Measurements from ENCODE around the gene YWHAB. TPM values are rescaled to one million over a fixed set of nuclear protein-coding genes. Genes with fewer than 3 reads are reported as not detected.
"Not testable (repeated sequence)": the region's sequence is repeated elsewhere in the genome, so short reads cannot be mapped to it uniquely, and the experiment has no call there.

YWHAB gene
- total and polyA plus RNA-seq, 2 donors = 107 to 109 TPM

DNA sequence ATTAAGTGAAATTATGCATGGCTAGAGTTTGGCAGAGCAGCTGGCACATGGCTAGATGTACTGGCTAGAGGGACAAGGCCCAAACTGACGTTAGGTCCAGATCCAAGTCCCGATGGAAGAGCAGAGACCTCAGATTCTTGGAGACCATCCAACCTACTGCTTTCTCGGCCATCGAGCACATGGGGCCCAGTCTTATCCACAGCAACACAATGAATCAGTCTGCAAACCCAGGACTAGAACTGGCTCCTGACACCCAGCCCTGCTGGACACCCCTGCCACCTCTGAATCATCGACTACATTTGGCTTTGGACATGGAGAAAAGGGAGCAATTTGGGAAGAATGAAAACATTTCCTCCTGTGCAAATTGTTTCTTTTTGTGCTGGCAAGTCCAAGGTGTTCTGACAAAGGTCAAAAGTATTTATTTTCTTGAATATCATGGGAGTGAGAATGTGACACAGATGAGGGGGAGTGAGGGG, 23.9 kb upstream of the YWHAB start:
- DNase-seq (ENCODE audit: low read depth in 6 of 9, low spot score in 9 of 9) = no peak
- Histone ChIP-seq H3K4me3 (ENCODE audit: low read length in 2 of 2) (no peak overlapping the region), H3K27me3 (ENCODE audit: control insufficient read depth in 2 of 2, insufficient read depth in 1 of 2, low read length in 1 of 2) (peaks cover 0 to 2% of the 10 kb centered on the region in 2 donors), H3K4me1 (ENCODE audit: control insufficient read depth in 2 of 2, insufficient read depth in 2 of 2, low read length in 2 of 2) (no peaks in the 10 kb centered on the region), H3K36me3 (ENCODE audit: control insufficient read depth in 2 of 2, insufficient read depth in 2 of 2, low read length in 1 of 2) (no peaks in the 10 kb centered on the region), H3K9me3 (ENCODE audit: control insufficient read depth in 2 of 2, insufficient read depth in 1 of 2, low read length in 1 of 2) (no peaks in the 10 kb centered on the region), H3K27ac (ENCODE audit: low read depth in 1 of 2, low read length in 1 of 2) (no peak overlapping the region)
- 92% methylated on average over 5 of the region's 5 CpGs for WGBS

DNA sequence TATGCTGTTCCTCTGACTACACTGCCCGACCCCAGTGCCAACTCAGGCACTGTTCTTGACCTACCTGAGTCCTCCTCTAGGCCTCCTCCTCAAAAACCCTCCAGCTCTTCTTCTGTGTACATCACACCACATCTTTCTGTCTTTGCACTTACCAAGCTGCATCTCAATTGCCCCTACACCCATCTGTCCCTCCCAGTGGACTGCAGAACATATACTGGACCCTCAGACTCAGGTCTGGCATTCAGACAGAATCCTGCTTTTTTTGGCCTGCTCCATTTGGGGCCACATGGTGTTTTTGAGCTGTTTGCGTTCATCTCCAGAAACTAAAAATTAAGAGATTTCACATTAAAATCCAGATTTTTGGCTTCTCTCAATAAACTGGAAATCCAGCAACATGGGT, 23.2 kb upstream of the YWHAB start:
- Histone ChIP-seq H3K27ac (ENCODE audit: low read depth in 1 of 2, low read length in 1 of 2) (peak overlapping the region in 1 of 2 donors; percentile 53), H3K4me1 (ENCODE audit: control insufficient read depth in 2 of 2, insufficient read depth in 2 of 2, low read length in 2 of 2) (no peaks in the 10 kb centered on the region), H3K27me3 (ENCODE audit: control insufficient read depth in 2 of 2, insufficient read depth in 1 of 2, low read length in 1 of 2) (peaks cover 0 to 4% of the 10 kb centered on the region in 2 donors), H3K36me3 (ENCODE audit: control insufficient read depth in 2 of 2, insufficient read depth in 2 of 2, low read length in 1 of 2) (no peaks in the 10 kb centered on the region), H3K4me3 (ENCODE audit: low read length in 2 of 2) (no peak overlapping the region), H3K9me3 (ENCODE audit: control insufficient read depth in 2 of 2, insufficient read depth in 1 of 2, low read length in 1 of 2) (no peaks in the 10 kb centered on the region)
- WGBS = 94% methylated on average over 2 of the region's 2 CpGs
- no peak for DNase-seq (ENCODE audit: low read depth in 6 of 9, low spot score in 9 of 9)

GRCh38 chr20:44863365-44864084, 22.0 kb upstream of the YWHAB start:
- H3K4me1 ChIP-seq (ENCODE audit: control insufficient read depth in 2 of 2, insufficient read depth in 2 of 2, low read length in 2 of 2); DNase-seq (ENCODE audit: low read depth in 6 of 9, low spot score in 9 of 9); H3K4me3 ChIP-seq (ENCODE audit: low read length in 2 of 2); H3K27me3 ChIP-seq (ENCODE audit: control insufficient read depth in 2 of 2, insufficient read depth in 1 of 2, low read length in 1 of 2); H3K9me3 ChIP-seq (ENCODE audit: control insufficient read depth in 2 of 2, insufficient read depth in 1 of 2, low read length in 1 of 2); H3K36me3 ChIP-seq (ENCODE audit: control insufficient read depth in 2 of 2, insufficient read depth in 2 of 2, low read length in 1 of 2); H3K27ac ChIP-seq (ENCODE audit: low read depth in 1 of 2, low read length in 1 of 2): not testable (repeated sequence)
- 96% methylated on average over 4 of the region's 4 CpGs for WGBS

DNA sequence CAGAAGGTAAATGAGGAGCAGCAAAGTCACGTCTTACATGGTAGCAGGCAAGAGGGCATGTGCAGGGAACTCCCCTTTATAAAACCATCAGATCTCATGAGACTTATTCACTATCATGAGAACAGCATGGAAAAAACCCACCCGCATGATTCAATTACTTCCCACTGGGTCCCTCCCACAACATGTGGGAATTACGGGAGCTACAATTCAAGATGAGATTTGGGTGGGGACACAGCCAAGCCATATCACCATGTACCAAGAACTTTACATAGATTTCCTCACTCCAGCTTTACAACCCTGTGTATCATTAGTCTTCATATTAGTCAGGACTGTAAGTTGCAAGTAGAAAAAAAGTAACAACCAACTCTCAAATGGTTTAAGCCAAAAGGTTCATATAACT, 21.0 kb upstream of the YWHAB start:
- H3K36me3 ChIP-seq (ENCODE audit: control insufficient read depth in 2 of 2, insufficient read depth in 2 of 2, low read length in 1 of 2); H3K4me3 ChIP-seq (ENCODE audit: low read length in 2 of 2); H3K27me3 ChIP-seq (ENCODE audit: control insufficient read depth in 2 of 2, insufficient read depth in 1 of 2, low read length in 1 of 2); DNase-seq (ENCODE audit: low read depth in 6 of 9, low spot score in 9 of 9); H3K9me3 ChIP-seq (ENCODE audit: control insufficient read depth in 2 of 2, insufficient read depth in 1 of 2, low read length in 1 of 2); H3K4me1 ChIP-seq (ENCODE audit: control insufficient read depth in 2 of 2, insufficient read depth in 2 of 2, low read length in 2 of 2); H3K27ac ChIP-seq (ENCODE audit: low read depth in 1 of 2, low read length in 1 of 2): not testable (repeated sequence)
- WGBS = 96% methylated on average over 3 of the region's 3 CpGs

- H3K9me3 ChIP-seq (ENCODE audit: control insufficient read depth in 2 of 2, insufficient read depth in 1 of 2, low read length in 1 of 2) = no peaks in the 10 kb centered on the region
- peak in 1 of 9 donors; percentile 16 for DNase-seq (ENCODE audit: low read depth in 6 of 9, low spot score in 9 of 9)
- no peaks in the 10 kb centered on the region for H3K36me3 ChIP-seq (ENCODE audit: control insufficient read depth in 2 of 2, insufficient read depth in 2 of 2, low read length in 1 of 2)
- no peak overlapping the region for H3K27ac ChIP-seq (ENCODE audit: low read depth in 1 of 2, low read length in 1 of 2)
- no peak overlapping the region for H3K4me3 ChIP-seq (ENCODE audit: low read length in 2 of 2)
- H3K4me1 ChIP-seq (ENCODE audit: control insufficient read depth in 2 of 2, insufficient read depth in 2 of 2, low read length in 2 of 2) = no peaks in the 10 kb centered on the region
- peaks cover 3 to 6% of the 10 kb centered on the region in 2 donors for H3K27me3 ChIP-seq (ENCODE audit: control insufficient read depth in 2 of 2, insufficient read depth in 1 of 2, low read length in 1 of 2)
- WGBS = 56% methylated on average over 8 of the region's 8 CpGs
Observed at GRCh38 chr20:44866703-44867335, 18.7 kb upstream of the YWHAB start.

GRCh38 chr20:44869471-44869870, 16.0 kb upstream of the YWHAB start:
- DNase-seq (ENCODE audit: low read depth in 6 of 9, low spot score in 9 of 9) = no peak
- WGBS = 90% methylated on average over 5 of the region's 5 CpGs
- H3K4me3 ChIP-seq (ENCODE audit: low read length in 2 of 2) = no peak overlapping the region

DNA sequence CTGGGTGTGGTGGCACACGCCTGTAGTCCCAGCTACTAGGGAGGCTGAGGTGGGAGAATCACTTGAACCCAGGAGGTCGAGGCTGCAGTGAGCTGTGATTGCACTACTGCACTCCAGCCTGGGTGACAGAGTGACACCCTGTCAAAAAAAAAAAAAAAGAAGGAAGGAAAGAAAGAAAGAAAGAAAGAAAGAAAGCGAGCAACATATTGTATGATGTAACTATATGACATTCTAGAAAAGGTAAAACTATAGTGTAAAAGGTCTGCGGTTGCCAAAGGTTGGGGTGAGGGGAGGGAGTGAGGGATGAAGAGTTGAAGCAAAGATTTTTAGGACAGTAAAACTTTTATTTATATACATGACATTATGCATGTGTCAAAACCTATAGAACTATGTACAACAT, 3.1 kb upstream of the YWHAB start:
- not testable (repeated sequence) for H3K27ac ChIP-seq (ENCODE audit: low read depth in 1 of 2, low read length in 1 of 2); DNase-seq (ENCODE audit: low read depth in 6 of 9, low spot score in 9 of 9); H3K4me3 ChIP-seq (ENCODE audit: low read length in 2 of 2); H3K27me3 ChIP-seq (ENCODE audit: control insufficient read depth in 2 of 2, insufficient read depth in 1 of 2, low read length in 1 of 2); H3K9me3 ChIP-seq (ENCODE audit: control insufficient read depth in 2 of 2, insufficient read depth in 1 of 2, low read length in 1 of 2); H3K36me3 ChIP-seq (ENCODE audit: control insufficient read depth in 2 of 2, insufficient read depth in 2 of 2, low read length in 1 of 2)
- H3K4me1 ChIP-seq (ENCODE audit: control insufficient read depth in 2 of 2, insufficient read depth in 2 of 2, low read length in 2 of 2) = peaks cover 15 to 18% of the 10 kb centered on the region in 2 donors
- WGBS = 95% methylated on average over 4 of the region's 4 CpGs

More at GRCh38 chr20:44869471-44869870, 16.0 kb upstream of the YWHAB start:
- H3K9me3 ChIP-seq (ENCODE audit: control insufficient read depth in 2 of 2, insufficient read depth in 1 of 2, low read length in 1 of 2) = no peaks in the 10 kb centered on the region
- H3K36me3 ChIP-seq (ENCODE audit: control insufficient read depth in 2 of 2, insufficient read depth in 2 of 2, low read length in 1 of 2) = no peaks in the 10 kb centered on the region
- H3K4me1 ChIP-seq (ENCODE audit: control insufficient read depth in 2 of 2, insufficient read depth in 2 of 2, low read length in 2 of 2) = no peaks in the 10 kb centered on the region
- H3K27me3 ChIP-seq (ENCODE audit: control insufficient read depth in 2 of 2, insufficient read depth in 1 of 2, low read length in 1 of 2) = peaks cover 3 to 6% of the 10 kb centered on the region in 2 donors
- H3K27ac ChIP-seq (ENCODE audit: low read depth in 1 of 2, low read length in 1 of 2) = no peak overlapping the region

- WGBS = 95% methylated on average over 7 of the region's 7 CpGs
- H3K4me3 ChIP-seq (ENCODE audit: low read length in 2 of 2) = no peak overlapping the region
- no peaks in the 10 kb centered on the region for H3K27me3 ChIP-seq (ENCODE audit: control insufficient read depth in 2 of 2, insufficient read depth in 1 of 2, low read length in 1 of 2)
- DNase-seq (ENCODE audit: low read depth in 6 of 9, low spot score in 9 of 9) = no peak
- no peak overlapping the region for H3K27ac ChIP-seq (ENCODE audit: low read depth in 1 of 2, low read length in 1 of 2)
- H3K4me1 ChIP-seq (ENCODE audit: control insufficient read depth in 2 of 2, insufficient read depth in 2 of 2, low read length in 2 of 2) = peaks cover 18 to 20% of the 10 kb centered on the region in 2 donors
- peaks cover 0 to 1% of the 10 kb centered on the region in 2 donors for H3K9me3 ChIP-seq (ENCODE audit: control insufficient read depth in 2 of 2, insufficient read depth in 1 of 2, low read length in 1 of 2)
- peaks cover 0 to 2% of the 10 kb centered on the region in 2 donors for H3K36me3 ChIP-seq (ENCODE audit: control insufficient read depth in 2 of 2, insufficient read depth in 2 of 2, low read length in 1 of 2)
Observed at GRCh38 chr20:44883214-44883902, 2.1 kb upstream of the YWHAB start.

DNA sequence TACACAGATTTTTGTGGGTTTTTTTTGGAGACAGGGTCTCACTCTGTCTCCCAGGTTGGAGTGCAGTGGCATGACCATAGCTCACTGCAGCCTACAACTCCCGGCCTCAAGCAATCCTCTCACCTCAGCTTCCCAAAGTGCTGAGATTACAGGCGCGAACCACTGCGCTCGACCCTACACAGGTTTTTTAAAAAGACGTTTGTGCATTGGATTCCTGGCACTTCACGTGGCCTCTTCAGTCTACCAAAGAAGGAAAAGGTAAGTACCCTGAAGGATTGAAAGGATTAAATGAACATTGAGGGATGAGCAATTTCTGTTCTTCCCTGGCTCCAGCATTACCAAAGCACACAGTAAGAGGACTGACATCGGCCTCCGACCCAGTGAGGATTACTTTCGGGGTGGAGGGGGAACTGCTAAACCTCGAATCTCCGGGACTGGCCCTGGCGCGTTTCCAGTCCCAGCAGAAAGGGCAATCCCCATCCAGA, 556 bp upstream of the YWHAB start:
- DNase-seq (ENCODE audit: low read depth in 6 of 9, low spot score in 9 of 9) = peak in 2 of 9 donors; percentile 20 to 30
- peak overlapping the region; percentile 95 to 97 for H3K4me3 ChIP-seq (ENCODE audit: low read length in 2 of 2)
- H3K27me3 ChIP-seq (ENCODE audit: control insufficient read depth in 2 of 2, insufficient read depth in 1 of 2, low read length in 1 of 2) = no peaks in the 10 kb centered on the region
- H3K27ac ChIP-seq (ENCODE audit: low read depth in 1 of 2, low read length in 1 of 2) = peak overlapping the region; percentile 75 to 99
- peaks cover 0 to 2% of the 10 kb centered on the region in 2 donors for H3K36me3 ChIP-seq (ENCODE audit: control insufficient read depth in 2 of 2, insufficient read depth in 2 of 2, low read length in 1 of 2)
- peaks cover 18 to 20% of the 10 kb centered on the region in 2 donors for H3K4me1 ChIP-seq (ENCODE audit: control insufficient read depth in 2 of 2, insufficient read depth in 2 of 2, low read length in 2 of 2)
- 10% methylated on average over 14 of the region's 14 CpGs for WGBS
- H3K9me3 ChIP-seq (ENCODE audit: control insufficient read depth in 2 of 2, insufficient read depth in 1 of 2, low read length in 1 of 2) = peaks cover 0 to 1% of the 10 kb centered on the region in 2 donors
